ENCODE results near the gene CNRIP1. TPM values are rescaled to one million over a fixed set of nuclear protein-coding genes. Genes with fewer than 3 reads are reported as not detected.

Gene CNRIP1
- total RNA-seq, 1 donor from 2014 or later = 4.4 TPM

DNA sequence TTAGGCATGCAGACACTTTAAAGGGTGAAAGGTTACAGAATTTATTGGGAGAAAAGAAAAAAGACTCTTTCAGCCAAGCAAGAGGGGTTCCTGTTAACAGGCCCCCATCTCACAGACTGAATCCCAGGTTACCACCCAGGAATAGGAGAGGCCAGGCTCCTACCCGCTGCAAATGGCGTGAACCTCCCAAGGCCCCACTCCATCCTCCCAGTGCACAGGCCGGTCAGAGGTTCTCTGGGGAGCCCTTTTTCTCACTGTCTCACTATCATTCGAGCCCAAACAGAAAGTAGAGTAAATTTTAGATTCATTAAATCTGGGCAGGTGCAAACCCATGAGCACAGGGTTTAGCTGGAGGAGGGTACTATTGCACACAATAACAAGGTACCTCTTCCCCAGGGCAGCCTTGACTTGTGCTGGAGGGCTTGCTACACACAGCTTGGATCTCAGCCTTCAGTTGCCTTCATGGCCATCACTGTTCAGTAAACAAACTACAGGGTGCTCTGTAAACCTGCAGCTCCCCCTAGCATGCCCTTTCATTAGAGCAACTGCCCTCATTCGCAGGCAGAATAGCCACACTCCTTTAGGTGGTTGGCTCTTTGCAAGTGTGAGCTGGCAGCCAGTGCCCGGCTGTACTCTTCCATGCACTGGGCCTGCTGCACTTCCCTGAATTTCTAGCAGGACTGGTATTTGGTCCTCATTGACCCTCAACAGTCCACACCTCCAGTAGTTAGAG is 38.0 kb upstream of the CNRIP1 start:
- FAIRE-seq = no peak
- DNase-seq (ENCODE audit: low read depth) = peak; percentile 6
- Mint-ChIP-seq H3K27me3 (ENCODE audit: low read depth, unreplicated experiment) (no peaks in the 10 kb centered on the region), H3K36me3 (ENCODE audit: low read depth, unreplicated experiment) (no peaks in the 10 kb centered on the region), H3K4me3 (ENCODE audit: unreplicated experiment) (no peak overlapping the region), H3K27ac (ENCODE audit: unreplicated experiment) (no peak overlapping the region), H3K4me1 (ENCODE audit: low read depth, unreplicated experiment) (no peaks in the 10 kb centered on the region), H3K9me3 (ENCODE audit: unreplicated experiment) (no peaks in the 10 kb centered on the region)
- TF ChIP-seq EZH2 (IDR thresholded peaks at IDR 0.05; ENCODE audit: insufficient read depth, low read length) = no peak
- TF ChIP-seq, protein P1, sequence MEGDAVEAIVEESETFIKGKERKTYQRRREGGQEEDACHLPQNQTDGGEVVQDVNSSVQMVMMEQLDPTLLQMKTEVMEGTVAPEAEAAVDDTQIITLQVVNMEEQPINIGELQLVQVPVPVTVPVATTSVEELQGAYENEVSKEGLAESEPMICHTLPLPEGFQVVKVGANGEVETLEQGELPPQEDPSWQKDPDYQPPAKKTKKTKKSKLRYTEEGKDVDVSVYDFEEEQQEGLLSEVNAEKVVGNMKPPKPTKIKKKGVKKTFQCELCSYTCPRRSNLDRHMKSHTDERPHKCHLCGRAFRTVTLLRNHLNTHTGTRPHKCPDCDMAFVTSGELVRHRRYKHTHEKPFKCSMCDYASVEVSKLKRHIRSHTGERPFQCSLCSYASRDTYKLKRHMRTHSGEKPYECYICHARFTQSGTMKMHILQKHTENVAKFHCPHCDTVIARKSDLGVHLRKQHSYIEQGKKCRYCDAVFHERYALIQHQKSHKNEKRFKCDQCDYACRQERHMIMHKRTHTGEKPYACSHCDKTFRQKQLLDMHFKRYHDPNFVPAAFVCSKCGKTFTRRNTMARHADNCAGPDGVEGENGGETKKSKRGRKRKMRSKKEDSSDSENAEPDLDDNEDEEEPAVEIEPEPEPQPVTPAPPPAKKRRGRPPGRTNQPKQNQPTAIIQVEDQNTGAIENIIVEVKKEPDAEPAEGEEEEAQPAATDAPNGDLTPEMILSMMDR (IDR thresholded peaks at IDR 0.05; ENCODE audit: insufficient read depth, low read depth, low read length) = peak; percentile 17
- Histone ChIP-seq H3K79me2 (ENCODE audit: insufficient read depth, low read length) (no peaks in the 10 kb centered on the region), H3K27me3 (ENCODE audit: insufficient read depth, low read length) (no peaks in the 10 kb centered on the region), H3K27ac (ENCODE audit: low read depth, low read length) (no peak overlapping the region), H3K9me3 (ENCODE audit: insufficient read depth, low read depth, low read length) (no peaks in the 10 kb centered on the region), H3K9ac (ENCODE audit: low read length) (no peak overlapping the region), H3K4me2 (ENCODE audit: low read length) (no peak overlapping the region), H3K4me1 (ENCODE audit: insufficient read depth, low read length) (no peaks in the 10 kb centered on the region), H2AFZ (ENCODE audit: low read depth, low read length) (no peak overlapping the region), H4K20me1 (ENCODE audit: insufficient read depth, low read length) (no peaks in the 10 kb centered on the region), H3K4me3 (ENCODE audit: insufficient read depth, low read depth, low read length) (no peak overlapping the region), H3K36me3 (ENCODE audit: insufficient read depth, low read length) (no peaks in the 10 kb centered on the region)

DNA sequence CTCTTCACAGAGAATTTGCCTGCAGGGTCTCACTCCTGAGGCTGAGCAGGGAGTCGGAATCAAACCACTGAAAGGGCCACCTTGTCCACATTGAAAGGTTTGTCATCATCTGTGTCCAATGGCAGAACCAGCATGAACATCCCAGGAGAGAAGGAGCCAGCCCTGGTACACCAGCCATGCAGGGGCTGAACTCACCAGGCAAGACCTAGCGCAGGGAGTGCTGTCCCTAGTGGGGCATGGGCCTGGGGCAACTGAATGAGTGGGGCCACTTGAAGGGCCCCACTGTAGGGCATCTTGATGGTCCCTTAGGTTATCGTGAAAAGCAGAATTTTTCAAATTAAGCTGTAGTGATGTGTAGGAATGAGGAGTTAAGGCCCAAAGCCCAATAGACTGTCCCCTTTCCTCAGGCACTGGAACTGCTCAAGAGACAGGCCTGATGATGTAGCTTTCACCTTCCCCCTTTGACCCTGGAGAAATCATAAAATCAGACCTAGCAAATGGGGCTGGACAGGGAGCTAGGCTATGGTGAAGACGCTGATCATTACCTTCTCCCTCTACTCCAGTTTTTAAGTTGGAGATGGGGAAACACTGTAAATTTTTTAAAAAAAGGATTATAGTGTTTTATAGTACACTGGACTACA is 37.0 kb upstream of the CNRIP1 start:
- no peaks in the 10 kb centered on the region for H3K27me3 ChIP-seq (ENCODE audit: insufficient read depth, low read length)
- no peak for FAIRE-seq
- H2AFZ ChIP-seq (ENCODE audit: low read depth, low read length) = no peak overlapping the region
- no peak for DNase-seq (ENCODE audit: low read depth)
- H3K4me1 Mint-ChIP-seq (ENCODE audit: low read depth, unreplicated experiment) = no peaks in the 10 kb centered on the region
- no peak overlapping the region for H3K4me3 ChIP-seq (ENCODE audit: insufficient read depth, low read depth, low read length)
- H3K36me3 Mint-ChIP-seq (ENCODE audit: low read depth, unreplicated experiment) = no peaks in the 10 kb centered on the region
- no peaks in the 10 kb centered on the region for H3K9me3 Mint-ChIP-seq (ENCODE audit: unreplicated experiment)
- H3K36me3 ChIP-seq (ENCODE audit: insufficient read depth, low read length) = no peaks in the 10 kb centered on the region
- H3K9ac ChIP-seq (ENCODE audit: low read length) = no peak overlapping the region
- no peaks in the 10 kb centered on the region for H3K79me2 ChIP-seq (ENCODE audit: insufficient read depth, low read length)
- no peak for TF ChIP-seq EZH2 (IDR thresholded peaks at IDR 0.05; ENCODE audit: insufficient read depth, low read length)
- TF ChIP-seq, protein P1 (IDR thresholded peaks at IDR 0.05; ENCODE audit: insufficient read depth, low read depth, low read length) = no peak
- no peaks in the 10 kb centered on the region for H4K20me1 ChIP-seq (ENCODE audit: insufficient read depth, low read length)
- H3K27me3 Mint-ChIP-seq (ENCODE audit: low read depth, unreplicated experiment) = no peaks in the 10 kb centered on the region
- H3K4me2 ChIP-seq (ENCODE audit: low read length) = no peak overlapping the region
- H3K9me3 ChIP-seq (ENCODE audit: insufficient read depth, low read depth, low read length) = no peaks in the 10 kb centered on the region
- no peak overlapping the region for H3K27ac Mint-ChIP-seq (ENCODE audit: unreplicated experiment)
- no peaks in the 10 kb centered on the region for H3K4me1 ChIP-seq (ENCODE audit: insufficient read depth, low read length)
- no peak overlapping the region for H3K27ac ChIP-seq (ENCODE audit: low read depth, low read length)
- H3K4me3 Mint-ChIP-seq (ENCODE audit: unreplicated experiment) = no peak overlapping the region
